ENCODE data around the gene PROK1.

DNA sequence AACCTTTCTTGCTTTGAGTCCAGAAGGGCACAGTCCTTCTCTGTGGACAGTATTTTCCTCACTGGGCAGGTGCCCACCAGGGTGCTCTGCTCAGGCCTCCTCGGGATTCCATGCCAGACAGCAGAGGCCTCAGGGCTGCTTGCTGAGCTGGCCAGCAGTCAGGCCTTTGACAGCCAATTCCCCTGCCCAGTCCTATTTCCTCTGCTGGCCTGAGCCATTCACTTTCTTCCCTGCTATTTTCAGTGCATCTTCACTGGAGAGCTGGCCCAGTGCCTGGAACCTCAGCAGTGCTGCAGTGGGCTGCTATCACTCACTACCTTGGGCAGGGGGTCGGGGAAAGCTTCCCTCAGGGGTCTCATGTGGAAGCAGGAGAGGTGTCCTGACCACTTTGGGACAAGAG, 34.8 kb downstream of the PROK1 start:
- TF ChIP-seq, protein P1, sequence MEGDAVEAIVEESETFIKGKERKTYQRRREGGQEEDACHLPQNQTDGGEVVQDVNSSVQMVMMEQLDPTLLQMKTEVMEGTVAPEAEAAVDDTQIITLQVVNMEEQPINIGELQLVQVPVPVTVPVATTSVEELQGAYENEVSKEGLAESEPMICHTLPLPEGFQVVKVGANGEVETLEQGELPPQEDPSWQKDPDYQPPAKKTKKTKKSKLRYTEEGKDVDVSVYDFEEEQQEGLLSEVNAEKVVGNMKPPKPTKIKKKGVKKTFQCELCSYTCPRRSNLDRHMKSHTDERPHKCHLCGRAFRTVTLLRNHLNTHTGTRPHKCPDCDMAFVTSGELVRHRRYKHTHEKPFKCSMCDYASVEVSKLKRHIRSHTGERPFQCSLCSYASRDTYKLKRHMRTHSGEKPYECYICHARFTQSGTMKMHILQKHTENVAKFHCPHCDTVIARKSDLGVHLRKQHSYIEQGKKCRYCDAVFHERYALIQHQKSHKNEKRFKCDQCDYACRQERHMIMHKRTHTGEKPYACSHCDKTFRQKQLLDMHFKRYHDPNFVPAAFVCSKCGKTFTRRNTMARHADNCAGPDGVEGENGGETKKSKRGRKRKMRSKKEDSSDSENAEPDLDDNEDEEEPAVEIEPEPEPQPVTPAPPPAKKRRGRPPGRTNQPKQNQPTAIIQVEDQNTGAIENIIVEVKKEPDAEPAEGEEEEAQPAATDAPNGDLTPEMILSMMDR (IDR thresholded peaks at IDR 0.05 in 2 of 3, conservative IDR thresholded peaks at IDR 0.05 in 1 of 3; ENCODE audit: borderline replicate concordance in 1 of 3, insufficient read depth in 1 of 3, low read depth in 2 of 3, low read length in 2 of 3) = no peak
- no peak for TF ChIP-seq POLR2A (IDR thresholded peaks at IDR 0.05; ENCODE audit: borderline replicate concordance, extremely low read depth, insufficient read depth, insufficient read length)
- TF ChIP-seq EZH2 (IDR thresholded peaks at IDR 0.05) = no peak
- no peak for TF ChIP-seq ELF1 (IDR thresholded peaks at IDR 0.05; ENCODE audit: borderline replicate concordance, low read depth)
- TF ChIP-seq FOSL1 (IDR thresholded peaks at IDR 0.05; ENCODE audit: low read depth) = no peak
- no peak for TF ChIP-seq SP1 (IDR thresholded peaks at IDR 0.05; ENCODE audit: low read depth)
- TF ChIP-seq POLR2AphosphoS5 (IDR thresholded peaks at IDR 0.05; ENCODE audit: low read depth, low read length) = no peak
- TF ChIP-seq, protein P2, sequence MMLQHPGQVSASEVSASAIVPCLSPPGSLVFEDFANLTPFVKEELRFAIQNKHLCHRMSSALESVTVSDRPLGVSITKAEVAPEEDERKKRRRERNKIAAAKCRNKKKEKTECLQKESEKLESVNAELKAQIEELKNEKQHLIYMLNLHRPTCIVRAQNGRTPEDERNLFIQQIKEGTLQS (IDR thresholded peaks at IDR 0.05) = no peak

All from HCT116 (cell line).